ENCODE measurements around the gene ABCD2.

The ABCD2 gene

GRCh38 chr12:39592295-39592694 lies 27.3 kb downstream of the ABCD2 start (continued):
- TF ChIP-seq ZBTB10 (tag by site-specific recombination; IDR thresholded peaks at IDR 0.05) (no peak), ZNF174 (tag by site-specific recombination; IDR thresholded peaks at IDR 0.05) (no peak), ZNF521 (tag by site-specific recombination; IDR thresholded peaks at IDR 0.05) (no peak), ZNF311 (tag by site-specific recombination; IDR thresholded peaks at IDR 0.05; ENCODE audit: borderline replicate concordance) (no peak)

GRCh38 chr12:39588348-39588747 lies 31.3 kb downstream of the ABCD2 start:
- H3K36me3 ChIP-seq (ENCODE audit: control insufficient read depth in 2 of 2, insufficient read depth in 1 of 2, low read length in 2 of 2), result no peaks in the 10 kb centered on the region
- POLR2A ChIA-PET, result no interaction called here
- no peak overlapping the region for H3K27ac ChIP-seq (ENCODE audit: extremely low read depth, low read depth, low read length)
- H3K4me3 ChIP-seq (ENCODE audit: low read depth, low read length), result no peak overlapping the region
- CTCF ChIA-PET, result no interaction called here
- no peaks in the 10 kb centered on the region for H3K9me3 ChIP-seq (ENCODE audit: control insufficient read depth, insufficient read depth, low read depth, low read length)
- H3K4me1 ChIP-seq (ENCODE audit: control insufficient read depth, insufficient read depth, low read length), result no peaks in the 10 kb centered on the region
- TF ChIP-seq ZNF518A (tag by site-specific recombination; conservative IDR thresholded peaks at IDR 0.05; ENCODE audit: low read depth) (no peak), ZNF692 (tag by site-specific recombination; IDR thresholded peaks at IDR 0.05) (no peak), KLF16 (tag by site-specific recombination; IDR thresholded peaks at IDR 0.05) (no peak), MEIS1 (CRISPR knock-in tag; IDR thresholded peaks at IDR 0.05; ENCODE audit: borderline replicate concordance) (no peak), ZSCAN5A (tag by site-specific recombination; IDR thresholded peaks at IDR 0.05) (no peak), PRDM6 (tag by site-specific recombination; IDR thresholded peaks at IDR 0.05) (no peak), ZSCAN4 (tag by site-specific recombination; IDR thresholded peaks at IDR 0.05) (no peak), WT1 (tag by site-specific recombination; IDR thresholded peaks at IDR 0.05) (no peak), ZNF529 (tag by site-specific recombination; IDR thresholded peaks at IDR 0.05; ENCODE audit: insufficient replicate concordance) (no peak), GFI1B (tag by site-specific recombination; IDR thresholded peaks at IDR 0.05) (no peak), ZNF23 (tag by site-specific recombination; IDR thresholded peaks at IDR 0.05; ENCODE audit: borderline replicate concordance) (no peak), HIC1 (tag by site-specific recombination; IDR thresholded peaks at IDR 0.05) (no peak), ZNF747 (tag by site-specific recombination; IDR thresholded peaks at IDR 0.05) (no peak), TCF7L2 (IDR thresholded peaks at IDR 0.05; ENCODE audit: borderline replicate concordance, low read depth, low read length) (no peak)
